LHCN-M2 (cell line): Measurements from ENCODE around the gene INO80. TPM values are rescaled to one million over a fixed set of nuclear protein-coding genes. Genes with fewer than 3 reads are reported as not detected.
"Not testable (repeated sequence)": the region's sequence is repeated elsewhere in the genome, so short reads cannot be mapped to it uniquely, and the experiment has no call there.

Source experiments
- DNase-seq: peaks from one replicate; pipeline ENCODE4 v3.0.0-alpha.2; 2012; ENCODE audit warnings: low read depth
- total RNA-seq: library from RNA; depleted of rRNA; stranded (reverse); fragments of >200 nt; gene quantifications from 2 replicates; pipeline ENCODE4 v1.2.3, GENCODE V29; 2014

The INO80 gene
- total RNA-seq, 1 experiment from 2014 or later = 17.1 TPM

DNA sequence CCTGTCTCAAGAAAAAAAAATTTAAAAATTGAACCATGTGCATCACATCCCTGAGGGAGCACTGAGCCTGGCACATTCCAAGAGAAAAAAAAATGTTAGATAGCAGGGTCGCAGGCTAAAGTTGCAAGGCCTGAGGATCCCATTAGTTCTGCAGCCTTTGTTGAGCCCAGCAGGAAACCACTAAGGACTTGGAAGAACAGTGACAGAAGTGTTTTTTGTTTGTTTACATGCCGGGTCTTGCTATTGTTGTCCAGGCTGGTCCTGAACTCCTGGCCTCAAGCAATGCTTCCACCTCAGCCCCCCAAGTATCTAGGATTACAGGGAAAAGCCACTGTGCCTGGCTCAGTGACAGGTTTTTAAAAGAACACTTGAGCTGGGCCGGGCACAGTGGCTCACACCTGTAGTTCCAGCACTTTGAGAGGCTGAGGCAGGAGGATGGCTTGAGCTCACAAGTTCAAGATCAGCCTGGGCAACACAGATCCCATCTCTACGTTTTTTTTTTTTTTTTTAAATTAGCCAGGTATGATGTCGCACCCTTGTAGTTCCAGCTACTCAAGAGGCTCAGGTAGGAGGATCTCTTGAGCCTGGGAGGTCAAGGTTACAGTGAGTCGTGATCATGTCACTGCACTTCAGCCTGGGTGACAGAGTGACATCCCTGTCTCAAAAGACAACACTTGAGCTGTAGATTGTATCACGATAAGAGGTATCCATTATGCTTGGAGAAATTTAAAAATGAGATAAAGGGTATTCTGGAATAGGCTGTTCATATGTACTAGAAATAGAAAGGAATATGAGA is 147.6 kb downstream of the INO80 start:
- DNase-seq = no peak

DNA sequence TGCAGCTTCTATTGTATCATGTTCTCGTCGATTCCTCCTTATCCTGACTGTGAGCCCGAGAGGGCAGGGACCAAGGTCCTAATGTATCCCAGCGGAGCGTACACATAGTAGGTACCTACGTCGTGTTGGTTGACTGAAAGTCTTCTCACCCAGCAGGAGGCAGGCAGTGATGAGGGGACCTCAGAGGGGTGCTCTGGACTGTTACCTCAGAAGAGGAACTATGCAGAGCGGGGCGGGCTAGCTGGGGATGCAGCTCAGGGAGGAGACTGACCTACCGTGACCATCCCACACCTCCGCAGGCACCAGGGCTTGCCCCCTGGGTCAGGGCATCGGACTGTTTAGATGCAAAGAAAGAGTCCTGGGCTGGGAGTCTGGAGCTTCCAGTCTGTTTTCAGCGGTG is 151.4 kb downstream of the INO80 start:
- no peak for DNase-seq

DNA sequence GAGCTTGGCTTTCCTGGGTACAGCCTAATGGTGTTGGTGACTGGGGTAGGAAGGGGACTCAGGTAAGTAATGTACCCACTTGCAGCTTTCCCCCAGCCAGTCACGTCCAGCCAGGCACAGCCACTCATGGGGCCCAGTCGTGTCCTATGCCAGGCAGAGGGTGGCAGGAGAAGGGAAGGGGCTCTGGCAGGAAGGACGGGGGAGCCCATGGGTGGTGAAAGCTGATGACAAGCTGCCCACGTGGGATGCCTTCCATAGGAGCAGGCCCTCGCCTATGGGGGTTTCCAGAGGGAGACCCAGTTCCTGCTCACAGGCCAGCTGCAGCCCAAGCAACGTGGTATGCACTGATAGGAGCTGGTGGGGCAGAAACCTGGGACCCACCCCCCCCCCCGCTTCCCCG is 152.1 kb downstream of the INO80 start:
- DNase-seq = no peak

DNA sequence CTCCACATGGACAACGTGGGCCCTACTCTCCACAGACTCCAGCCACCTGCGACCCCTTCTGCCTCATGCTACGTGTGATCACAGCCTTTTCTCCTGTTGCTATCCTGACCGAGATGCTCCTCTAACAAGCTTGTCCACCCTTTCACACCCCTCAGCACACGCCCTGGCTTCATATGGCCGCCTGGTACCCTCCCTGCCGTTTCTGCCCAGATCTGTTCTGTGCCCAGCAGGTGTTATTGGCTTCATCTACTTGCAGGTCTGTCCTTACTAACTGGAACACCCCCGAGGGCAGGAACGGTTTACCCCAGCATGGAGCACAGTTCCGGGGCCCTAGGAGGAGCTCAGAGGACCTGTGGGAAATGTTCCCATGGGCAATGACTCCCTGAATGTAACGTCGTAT is 152.9 kb downstream of the INO80 start:
- DNase-seq = no peak

DNA sequence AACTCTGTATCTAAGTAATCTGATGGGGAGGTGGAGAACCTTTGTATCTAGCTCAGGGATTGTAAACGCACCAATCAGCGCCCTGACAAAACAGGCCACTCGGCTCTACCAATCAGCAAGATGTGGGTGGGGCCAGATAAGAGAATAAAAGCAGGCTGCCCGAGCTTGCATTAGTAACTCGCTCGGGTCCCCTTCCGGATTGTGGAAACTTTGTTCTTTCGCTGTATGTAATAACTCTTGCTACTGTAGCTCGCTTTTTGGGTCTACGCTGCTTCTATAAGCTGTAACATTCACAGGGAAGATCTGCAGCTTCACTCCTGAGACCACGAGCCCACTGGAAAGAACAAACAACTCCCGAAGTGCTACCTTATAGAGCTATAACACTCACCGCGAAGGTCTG is 153.8 kb downstream of the INO80 start:
- not testable (repeated sequence) for DNase-seq

DNA sequence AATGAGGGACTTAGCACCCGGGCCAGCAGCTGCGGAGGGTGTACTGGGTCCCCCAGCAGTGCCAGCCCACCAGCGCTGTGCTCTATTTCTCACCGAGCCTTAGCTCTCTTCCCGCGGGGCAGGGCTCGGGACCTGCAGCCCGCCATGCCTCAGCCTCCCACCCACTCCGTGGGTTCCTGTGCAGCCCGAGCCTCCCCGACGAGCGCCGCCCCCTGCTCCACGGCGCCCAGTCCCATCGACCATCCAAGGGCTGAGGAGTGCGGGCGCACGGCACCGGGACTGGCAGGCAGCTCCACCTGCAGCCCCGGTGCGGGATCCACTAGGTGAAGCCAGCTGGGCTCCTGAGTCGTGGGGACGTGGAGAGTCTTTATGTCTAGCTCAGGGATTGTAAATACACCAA is 154.3 kb downstream of the INO80 start:
- not testable (repeated sequence) for DNase-seq

DNA sequence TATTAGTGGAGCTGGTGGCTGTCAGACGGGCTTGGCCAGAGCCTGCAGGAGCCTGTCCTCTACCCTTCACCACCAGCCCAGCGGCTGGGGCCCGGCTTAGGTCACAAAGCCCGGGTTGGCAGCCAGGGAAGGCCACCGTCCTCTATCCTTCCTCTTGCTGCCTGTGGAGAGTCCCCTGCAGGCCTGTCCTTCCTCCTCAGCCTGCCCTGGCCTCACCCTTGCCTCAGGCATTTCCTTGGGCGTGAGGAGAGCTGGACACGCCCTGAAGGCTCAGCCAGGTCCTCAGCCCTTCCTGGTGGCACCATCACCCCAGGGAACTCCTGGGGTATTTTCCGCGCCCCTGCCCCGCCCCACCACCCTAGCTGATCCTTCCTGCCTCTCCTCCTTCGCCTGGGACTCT is 155.2 kb downstream of the INO80 start:
- no peak for DNase-seq

DNA sequence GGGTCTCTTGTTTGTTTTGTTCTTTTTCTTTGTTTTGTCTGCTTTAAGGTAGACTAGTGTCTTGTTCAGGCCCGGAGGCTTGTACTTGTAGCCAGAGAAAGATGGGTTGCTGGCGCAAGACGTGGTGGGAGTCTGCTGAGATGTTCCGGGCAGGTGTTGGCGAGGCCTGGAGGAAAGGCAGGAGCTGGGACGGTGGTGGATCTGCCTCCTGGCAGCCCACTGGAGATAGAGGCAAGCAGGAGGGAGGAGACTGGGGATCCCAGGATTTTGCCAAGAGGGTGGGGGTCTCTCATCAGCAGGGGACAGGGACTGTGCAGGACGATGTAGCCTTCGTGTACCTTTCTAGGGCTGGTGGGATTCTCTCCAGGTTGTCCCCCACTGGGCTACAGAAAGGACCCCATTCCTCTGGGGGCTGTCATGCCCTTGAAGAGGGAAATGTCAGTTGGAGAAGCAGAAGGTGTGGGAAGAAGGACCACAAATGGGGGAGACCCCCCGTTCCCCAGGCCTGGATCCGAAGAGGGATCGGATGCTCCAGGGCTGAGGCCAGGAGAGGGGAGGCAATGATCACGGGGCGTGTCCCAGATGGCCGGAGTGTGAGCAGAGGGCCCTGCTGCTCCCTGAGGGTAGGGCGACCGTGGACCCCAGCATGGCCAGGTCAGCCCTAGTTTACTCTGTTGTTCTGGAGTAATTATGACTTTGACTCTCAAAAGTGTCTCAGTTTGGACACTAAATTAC is 155.8 kb downstream of the INO80 start:
- DNase-seq = no peak

DNA sequence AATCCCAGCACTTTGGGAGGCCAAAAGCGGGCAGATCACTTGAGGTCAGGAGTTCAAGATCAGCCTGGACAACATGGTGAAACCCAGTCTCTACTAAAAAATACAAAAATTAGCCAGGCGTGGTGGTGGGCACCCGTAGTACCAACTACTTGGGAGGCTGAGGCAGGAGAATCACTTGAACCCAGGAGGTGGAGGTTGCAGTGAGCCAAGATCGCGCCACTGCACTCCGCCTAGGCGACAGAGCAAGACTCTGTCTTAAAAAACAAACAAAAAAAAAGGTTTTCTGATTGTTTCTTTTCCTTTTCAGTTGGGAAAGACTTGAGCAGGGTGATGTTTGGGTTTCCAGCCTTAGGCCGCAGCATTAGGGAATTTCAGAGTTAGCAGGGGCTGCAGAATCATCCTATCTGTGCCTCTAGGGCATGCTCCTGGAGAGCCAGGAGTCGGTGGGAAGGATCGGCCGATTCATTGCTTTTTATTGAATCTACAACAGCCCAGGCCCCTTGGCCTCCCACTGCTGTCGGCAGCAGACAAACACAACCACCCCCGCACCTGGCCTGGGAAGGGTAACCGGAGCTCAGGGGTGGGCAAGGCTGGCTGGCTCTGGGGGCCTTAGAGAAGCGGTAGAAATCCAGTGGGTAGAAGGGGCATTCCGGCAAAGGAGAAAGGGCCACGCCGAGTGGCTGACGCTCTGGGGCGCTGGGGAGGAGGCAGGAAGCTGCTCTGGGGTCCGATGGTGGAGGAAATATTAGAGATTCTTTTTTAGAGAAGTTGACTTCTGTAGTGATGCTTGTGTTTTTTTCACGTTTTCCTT is 156.5 kb downstream of the INO80 start:
- no peak for DNase-seq

DNA sequence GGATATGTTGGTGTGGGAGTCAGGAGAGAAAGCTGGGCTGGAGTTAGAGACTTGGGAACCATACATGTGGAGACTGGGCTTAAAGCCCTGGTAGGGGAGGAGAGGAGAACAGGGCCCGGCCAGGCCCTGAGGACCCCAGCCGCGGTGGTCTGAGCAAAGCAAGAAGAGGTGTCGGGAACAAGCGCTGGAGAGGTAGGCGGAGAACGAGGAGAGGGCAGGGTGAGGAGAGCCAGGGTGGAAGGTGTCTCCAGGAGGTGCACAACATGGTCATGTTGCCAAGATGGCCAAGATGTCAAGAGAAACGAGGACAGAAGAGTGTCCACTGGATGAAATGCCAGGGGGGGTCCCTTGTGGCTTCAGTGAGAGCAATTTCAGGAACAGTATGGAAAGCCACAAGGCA is 157.4 kb downstream of the INO80 start:
- no peak for DNase-seq

DNA sequence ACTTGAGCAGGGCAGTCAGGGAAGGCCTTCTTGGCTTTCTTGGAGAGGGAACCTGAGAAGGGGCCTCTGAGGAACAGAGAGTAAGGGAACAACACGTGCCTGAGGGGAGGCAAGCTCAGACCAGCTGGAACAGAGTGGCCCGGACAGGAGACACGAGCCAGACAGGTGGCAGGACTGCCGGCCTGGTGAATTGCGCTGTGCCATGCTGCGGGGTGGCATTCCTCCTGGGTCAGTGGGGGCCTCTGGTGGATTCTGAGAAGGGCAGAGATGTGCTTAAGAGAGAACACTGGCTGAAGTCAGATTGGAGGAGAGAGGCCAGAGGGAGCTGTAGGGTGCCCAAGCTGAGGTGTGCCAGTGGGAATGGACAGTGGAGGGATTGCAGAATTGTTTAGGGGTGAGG is 157.9 kb downstream of the INO80 start:
- DNase-seq = peak; percentile 26

DNA sequence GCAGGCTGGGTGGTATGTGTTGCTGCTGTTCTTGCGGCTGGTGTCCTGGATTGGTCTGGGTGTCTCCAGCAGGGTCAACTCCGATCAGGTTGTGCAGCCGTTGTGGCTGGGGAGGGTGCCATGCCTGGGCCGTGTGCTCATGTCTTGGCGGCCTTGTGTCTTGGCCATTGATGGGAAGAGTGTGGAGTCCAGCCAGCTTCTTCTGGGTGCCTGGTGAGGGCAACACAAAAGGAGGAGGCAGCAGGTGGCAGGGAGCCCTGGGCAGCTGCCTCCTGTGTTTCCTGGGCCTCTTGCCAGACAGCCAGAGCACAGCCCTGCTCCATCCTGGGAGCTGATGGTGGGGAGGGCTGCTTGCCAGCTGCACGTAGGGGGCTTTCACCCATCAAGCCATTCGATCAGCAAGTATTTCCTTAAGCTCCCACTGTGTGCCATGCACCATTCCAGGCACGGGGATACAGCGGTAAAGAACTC is 158.5 kb downstream of the INO80 start:
- DNase-seq = peak; percentile 64

DNA sequence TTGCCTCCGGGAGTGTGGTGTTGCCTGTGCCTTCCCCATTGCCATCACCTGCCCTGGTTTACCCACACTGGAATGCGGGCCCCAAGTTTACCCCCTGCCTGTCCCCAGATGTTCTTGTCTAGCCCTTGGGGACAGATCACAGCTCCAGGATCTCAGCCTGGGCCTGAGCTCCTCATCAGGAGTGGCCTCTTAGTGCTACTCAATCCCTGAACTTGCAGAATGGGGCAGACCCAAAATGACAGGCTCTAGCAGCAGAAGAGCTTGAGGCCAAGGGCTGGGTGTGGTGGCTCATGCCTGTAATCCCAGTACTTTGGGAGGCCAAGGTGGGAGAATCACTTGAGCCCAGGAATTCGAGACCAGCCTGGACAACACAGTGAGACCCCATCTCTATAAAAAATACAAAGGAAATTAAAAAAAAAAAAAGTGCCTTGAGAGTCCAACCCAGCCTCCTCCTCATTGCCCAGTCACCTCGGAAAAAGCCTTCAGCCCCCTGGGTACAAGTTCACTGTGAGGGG is 159.0 kb downstream of the INO80 start:
- no peak for DNase-seq

DNA sequence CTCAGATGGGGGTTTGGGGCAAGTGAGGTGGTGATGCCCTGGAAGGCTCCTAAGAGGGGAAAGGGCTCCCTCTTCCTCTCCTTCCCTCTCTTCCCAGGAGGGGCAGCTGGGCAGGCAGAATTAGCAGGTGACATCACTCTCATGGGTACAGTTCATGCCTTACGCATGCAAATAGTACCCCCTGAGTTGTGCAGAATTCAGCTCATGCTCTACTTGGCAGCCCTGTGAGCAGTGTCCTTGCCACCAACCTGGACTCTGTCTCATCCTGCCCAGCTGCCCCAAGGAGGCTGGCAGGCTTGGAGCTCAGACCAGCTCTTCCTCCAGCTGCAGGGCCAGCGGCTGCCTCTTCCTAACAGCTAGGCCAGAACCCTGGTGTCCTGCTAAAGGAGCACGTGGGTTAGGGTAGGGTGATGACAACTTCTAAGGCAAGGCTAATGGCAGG is 159.5 kb downstream of the INO80 start:
- no peak for DNase-seq

DNA sequence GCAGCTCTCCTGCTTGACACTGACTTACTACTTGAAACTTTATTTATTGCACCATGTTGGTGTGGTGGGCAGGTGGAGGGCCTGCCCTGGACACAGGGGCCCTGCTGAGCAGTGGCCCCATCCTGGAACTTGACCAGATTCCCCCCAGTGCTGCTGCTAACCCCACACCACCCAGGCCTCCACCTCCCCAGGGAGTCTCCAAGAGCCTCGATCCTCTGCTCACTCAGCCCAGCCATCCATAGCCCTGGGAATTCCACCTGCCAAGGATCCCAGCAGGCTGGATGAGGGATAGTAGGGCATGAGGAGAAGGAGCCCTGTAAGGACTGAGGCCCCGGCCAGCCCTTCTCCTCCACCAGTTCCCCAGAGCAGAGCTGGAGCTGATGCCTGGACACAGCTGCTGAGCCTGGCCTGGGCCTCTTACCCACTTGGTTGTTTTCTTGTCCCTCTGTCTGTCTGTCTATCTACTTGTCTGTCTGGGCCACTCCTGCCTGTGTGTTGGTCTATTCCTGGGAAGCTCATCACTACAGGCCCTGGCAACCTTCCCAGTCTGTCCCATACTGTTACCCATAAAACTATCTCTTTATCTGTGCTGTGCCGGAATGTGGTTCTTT is 160.0 kb downstream of the INO80 start:
- no peak for DNase-seq

DNA sequence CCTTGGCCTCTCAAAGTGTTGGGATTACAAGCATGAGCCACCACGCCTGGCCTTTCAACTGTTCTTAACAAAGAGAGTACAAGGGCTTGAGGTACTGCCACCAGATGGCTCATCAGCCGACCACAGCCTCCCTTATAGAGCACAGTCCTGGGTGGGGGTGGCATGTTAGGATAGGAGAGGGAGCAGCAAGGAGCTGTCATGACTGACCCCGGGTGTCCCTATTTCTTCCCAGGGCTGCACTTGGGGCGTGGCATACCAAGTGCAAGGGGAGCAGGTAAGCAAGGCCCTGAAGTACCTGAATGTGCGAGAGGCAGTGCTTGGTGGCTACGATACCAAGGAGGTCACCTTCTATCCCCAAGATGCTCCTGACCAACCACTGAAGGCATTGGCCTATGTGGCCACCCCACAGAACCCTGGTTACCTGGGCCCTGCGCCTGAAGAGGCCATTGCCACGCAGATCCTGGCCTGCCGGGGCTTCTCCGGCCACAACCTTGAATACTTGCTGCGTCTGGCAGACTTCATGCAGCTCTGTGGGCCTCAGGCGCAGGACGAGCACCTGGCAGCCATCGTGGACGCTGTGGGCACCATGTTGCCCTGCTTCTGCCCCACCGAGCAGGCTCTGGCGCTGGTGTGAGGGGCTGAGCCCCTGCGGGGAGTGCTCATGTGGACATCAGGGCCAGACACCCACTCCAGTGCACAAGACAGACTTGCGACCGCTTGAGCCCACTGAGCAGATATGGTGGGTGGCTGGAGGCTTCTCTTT is 160.8 kb downstream of the INO80 start:
- DNase-seq = no peak

DNA sequence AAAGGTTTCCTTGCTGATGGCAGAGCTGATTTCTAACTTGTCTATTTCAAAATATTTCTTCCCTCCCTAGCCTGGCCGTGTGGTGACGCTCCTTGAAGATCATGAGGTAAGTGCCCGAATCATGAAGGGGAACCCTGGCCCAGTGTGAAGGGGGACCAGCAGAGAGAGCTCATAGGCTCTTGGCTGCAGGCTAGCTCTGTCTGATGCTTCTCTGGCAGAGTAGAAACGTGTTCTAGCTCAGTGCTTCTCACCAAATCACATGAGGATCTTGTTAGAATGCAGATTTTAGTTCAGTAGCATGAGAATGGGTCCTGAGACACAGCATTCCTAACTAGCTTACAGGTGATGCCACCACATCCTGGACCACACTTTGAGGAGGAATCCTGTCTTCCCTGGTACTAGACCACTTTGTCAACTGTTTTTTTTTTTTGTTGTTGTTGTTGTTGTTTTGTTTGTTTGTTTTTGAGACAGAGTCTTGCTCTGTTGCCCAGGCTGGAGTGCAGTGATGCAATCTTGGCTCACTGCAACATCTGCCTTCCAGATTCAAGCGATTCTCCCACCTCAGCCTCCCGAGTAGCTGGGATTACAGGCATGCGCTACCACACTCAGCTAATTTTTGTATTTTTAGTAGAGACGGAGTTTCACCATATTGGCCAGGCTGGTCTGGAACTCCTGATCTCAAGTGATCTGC is 161.8 kb downstream of the INO80 start:
- DNase-seq = not testable (repeated sequence)

DNA sequence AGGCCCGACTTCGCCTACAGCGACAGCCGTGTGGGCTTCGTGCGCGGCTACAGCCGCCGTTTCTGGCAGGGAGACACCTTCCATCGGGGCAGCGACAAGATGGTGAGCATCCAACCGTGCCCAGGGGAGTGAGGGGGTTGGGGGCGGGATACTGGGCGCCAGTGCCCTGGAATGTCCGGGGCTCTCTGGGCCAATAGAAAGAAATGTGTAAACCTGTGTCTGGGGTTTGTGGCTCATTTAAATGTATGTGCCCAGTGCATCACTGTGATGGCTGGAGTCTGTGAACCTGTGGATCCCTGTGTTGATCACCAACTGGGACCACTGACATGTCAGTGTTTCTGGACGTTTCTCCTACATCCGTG is 162.4 kb downstream of the INO80 start:
- no peak for DNase-seq

DNA sequence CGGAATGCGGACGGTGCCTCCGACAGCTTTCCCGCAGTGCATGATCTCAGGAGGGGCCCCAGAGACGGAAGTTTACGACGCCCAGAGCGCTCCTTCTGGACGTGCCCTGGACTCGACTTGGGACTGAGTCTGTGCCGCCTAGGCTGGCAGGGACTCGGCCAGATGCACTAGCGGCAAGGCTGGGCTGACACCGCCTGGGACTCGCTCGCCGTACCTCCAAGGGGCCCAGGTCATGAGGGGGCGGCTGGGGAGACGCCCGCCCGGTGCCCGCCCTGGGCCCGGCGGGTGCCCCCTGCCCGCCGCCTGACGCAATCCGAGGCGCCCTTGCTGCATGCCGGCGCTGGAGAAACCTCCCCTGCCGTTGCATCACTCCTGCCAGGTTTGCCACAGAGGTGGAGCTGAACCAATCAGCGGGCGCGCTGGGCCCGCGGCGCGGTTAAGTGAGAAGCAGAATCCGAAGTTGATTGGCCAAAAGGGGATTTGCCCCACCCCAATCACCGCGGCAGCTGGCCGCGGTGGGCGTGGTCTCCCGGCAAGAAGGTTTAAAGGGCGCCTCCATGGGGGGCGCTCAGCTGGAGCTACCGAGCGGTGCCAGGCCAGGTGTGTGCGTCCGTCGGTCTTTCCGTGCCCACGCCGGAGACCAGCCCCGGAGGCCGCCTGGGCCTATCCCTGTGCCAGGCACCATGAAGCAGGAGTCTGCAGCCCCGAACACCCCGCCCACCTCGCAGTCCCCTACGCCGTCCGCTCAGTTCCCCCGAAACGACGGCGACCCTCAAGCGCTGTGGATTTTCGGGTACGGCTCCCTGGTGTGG is 163.0 kb downstream of the INO80 start, which contains the start of gene CHAC1:
Gene CHAC1, plus strand, starts transcription at position 571 of the 812 bp plus-strand sequence. Its CDS starts 113 bp downstream, at position 684.
- DNase-seq = peak; percentile 90
